Pons (tissue), 1 donor: ENCODE results near the gene PRR20D.
A peak's percentile ranks its signal among the peaks of the same experiment; 100 is the strongest.
"Not testable (repeated sequence)": the region's sequence is repeated elsewhere in the genome, so short reads cannot be mapped to it uniquely, and the experiment has no call there.

Experiments used
- DNase-seq: peaks from one replicate; pipeline ENCODE4 v3.0.0-alpha.2; 2016; ENCODE audit warnings: low spot score

Gene PRR20D

DNA sequence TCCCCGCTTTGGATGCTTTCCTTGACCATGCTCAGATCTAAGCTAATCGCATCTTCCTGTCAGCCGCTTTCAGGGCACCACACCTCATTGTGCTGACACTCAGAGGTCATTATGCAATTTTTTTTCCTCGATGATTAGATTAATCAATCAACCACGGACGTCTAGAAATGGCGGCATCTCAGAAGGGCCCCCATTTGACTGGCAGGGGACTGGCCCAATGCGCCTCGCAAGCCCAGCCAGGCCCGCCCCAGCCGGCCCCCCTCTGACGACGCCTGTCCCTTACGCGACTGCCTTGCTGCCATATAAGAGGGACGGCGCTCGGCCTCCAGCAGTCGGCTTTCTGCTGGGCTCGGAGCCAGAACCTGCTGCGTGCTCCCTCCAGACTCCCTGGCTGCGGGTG lies at the start of gene PRR20D:
Gene PRR20D (plus strand): TSS at position 301 of the 400 bp plus-strand sequence. CDS start 387 bp downstream, outside the sequence.
- DNase-seq: not testable (repeated sequence)

DNA sequence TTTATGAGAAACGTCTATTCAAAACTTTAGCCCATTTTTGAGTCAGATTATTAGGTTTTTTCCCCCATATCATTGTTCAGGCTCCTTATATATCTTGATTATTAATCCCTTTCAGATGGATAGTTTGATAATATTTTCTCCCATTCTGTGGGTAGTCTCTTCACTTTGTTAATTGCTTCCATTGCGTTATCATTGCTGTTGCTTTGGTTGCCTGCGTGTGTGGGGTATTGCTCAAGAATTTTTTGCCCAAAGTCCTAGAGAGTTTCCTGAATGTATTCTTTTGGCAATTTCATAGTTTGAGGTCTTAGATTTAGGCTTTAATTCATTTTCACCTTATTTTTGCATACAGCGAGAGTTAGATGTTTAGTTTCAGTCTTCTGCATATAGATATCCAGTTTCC lies 45.5 kb upstream of the PRR20D start:
- no peak for DNase-seq

GRCh38 chr13:57123681-57124080 lies 36.8 kb upstream of the PRR20D start:
- DNase-seq: peak; percentile 15

DNA sequence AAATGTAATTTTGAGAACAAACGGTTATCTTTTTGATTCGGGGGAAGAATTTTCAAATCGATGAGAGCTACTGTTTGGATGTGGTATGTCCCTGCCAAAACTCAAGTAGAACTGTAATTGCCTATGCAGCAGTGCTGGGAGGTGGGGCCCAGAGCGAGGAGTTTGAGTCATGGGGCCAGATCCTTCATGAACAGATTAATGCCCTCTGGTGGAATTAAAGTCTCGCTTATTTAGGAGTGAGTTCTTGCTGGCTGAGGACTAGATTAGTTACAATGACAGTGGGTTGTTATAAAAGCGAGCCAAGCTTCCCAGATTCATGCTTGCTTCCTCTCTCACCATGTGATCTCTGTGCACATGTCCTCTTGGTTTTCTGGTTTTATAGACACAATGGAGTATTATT lies 31.5 kb upstream of the PRR20D start:
- no peak for DNase-seq

- DNase-seq: no peak
Observed at GRCh38 chr13:57136093-57136492, 24.3 kb upstream of the PRR20D start.

DNA sequence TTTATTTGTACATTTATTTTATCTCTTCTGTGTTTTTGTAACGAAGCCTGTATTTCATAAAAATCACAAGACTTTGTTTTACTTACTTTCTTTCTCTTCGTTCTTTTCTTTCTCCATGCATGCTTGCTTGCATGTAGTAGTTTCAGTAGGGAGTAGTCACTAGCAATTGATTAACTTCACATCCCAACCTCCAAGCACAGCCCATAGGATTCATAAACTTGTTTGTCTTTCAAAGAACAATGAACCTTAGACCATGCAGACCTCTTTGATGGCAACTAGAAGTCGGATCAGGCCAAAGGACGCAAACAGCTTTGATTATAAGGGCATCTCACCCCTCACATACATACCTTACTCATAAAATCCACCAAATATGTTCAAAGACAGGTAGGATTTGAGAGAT lies 22.8 kb upstream of the PRR20D start:
- DNase-seq: no peak

DNA sequence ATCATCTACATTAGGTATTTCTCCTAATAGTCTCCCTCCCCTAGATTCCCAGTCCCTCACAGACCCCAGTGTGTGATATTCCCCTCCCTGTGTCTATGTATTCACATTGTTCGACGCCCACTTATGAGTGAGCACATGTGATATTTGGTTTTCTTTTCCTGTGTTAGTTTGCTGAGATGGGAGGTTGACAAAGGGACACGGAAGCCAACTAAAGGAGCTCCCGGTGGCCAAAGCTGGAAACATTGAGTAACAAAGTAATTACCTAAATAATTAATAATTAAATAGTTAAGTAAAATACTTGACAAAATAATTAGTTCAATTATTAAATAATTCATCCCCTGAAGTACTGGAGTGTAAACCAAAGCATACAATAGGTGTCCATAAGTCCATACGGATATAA lies 21.4 kb upstream of the PRR20D start:
- DNase-seq: no peak

DNA sequence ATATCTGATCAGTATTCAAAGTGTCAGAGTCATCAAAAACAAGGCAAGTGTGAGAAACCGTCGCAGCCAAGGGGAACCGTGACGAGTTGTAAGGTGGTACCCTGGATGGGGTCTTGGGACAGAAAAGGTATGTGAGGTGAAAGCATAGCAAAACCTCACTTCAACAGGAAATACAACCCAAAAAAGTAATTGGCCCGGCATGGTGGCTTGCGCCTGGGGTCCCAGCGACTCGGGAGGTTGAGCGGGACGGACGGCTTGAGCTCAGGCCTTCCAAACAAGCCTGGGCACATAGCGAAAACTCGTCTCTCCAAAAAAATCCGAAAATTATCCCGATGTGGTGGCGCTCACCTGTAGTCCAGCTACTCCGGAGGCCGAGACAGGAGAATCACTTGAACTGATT lies 20.7 kb upstream of the PRR20D start:
- DNase-seq: not testable (repeated sequence)

- not testable (repeated sequence) for DNase-seq
Observed at GRCh38 chr13:57140235-57140968, 20.0 kb upstream of the PRR20D start, which contains the start of gene PRR20A. Gene PRR20A, plus strand, starts transcription at chr13:57140918. Its CDS starts 387 bp downstream, at chr13:57141305.

GRCh38 chr13:57147188-57147587 lies 13.2 kb upstream of the PRR20D start, which contains the start of gene PRR20B:
Gene PRR20B, plus strand, starts transcription at chr13:57147488. Its CDS starts 387 bp downstream, at chr13:57147875.
- not testable (repeated sequence) for DNase-seq

GRCh38 chr13:57148106-57148505 lies 12.3 kb upstream of the PRR20D start:
- DNase-seq: not testable (repeated sequence)

- not testable (repeated sequence) for DNase-seq
Observed at GRCh38 chr13:57153761-57154160, 6.7 kb upstream of the PRR20D start, which contains the start of gene PRR20C. Gene PRR20C, plus strand, starts transcription at chr13:57154061. Its CDS starts 387 bp downstream, at chr13:57154448.

DNA sequence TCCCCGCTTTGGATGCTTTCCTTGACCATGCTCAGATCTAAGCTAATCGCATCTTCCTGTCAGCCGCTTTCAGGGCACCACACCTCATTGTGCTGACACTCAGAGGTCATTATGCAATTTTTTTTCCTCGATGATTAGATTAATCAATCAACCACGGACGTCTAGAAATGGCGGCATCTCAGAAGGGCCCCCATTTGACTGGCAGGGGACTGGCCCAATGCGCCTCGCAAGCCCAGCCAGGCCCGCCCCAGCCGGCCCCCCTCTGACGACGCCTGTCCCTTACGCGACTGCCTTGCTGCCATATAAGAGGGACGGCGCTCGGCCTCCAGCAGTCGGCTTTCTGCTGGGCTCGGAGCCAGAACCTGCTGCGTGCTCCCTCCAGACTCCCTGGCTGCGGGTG lies 6.5 kb downstream of the PRR20D start, which contains the start of gene PRR20E:
Gene PRR20E (plus strand): TSS at position 301 of the 400 bp plus-strand sequence. CDS start 387 bp downstream, outside the sequence.
- DNase-seq: not testable (repeated sequence)

GRCh38 chr13:57191667-57192066 lies 31.2 kb downstream of the PRR20D start:
- no peak for DNase-seq

- no peak for DNase-seq
Observed at GRCh38 chr13:57212989-57213388, 52.6 kb downstream of the PRR20D start.
